ENCODE results near the gene NTNG2.
A peak's percentile ranks its signal among the peaks of the same experiment; 100 is the strongest.

The NTNG2 gene

DNA sequence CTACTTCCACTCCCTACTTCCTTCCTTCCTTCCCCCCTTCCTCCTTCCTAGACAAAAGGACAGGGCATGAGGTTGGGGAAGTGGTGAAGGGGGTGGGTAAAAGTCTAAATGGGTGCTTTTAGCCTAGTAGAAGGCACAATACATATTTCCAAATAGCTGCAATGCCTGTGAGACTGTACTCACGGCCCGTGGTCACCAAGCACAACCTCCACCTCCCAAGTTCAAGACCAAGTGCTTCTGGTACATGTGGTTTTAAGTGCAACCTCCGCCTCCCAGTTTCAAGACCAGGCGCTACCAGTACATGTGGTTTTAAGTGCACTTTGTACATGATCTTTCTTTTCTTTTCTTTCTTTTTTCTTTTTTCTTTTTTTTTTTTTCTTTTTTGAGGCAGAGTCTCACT is 14.5 kb upstream of the NTNG2 start:
- Histone ChIP-seq H3K36me3 (ENCODE audit: insufficient read depth, low read length) (no peaks in the 10 kb centered on the region), H3K4me1 (ENCODE audit: insufficient read depth, low read length) (0 out of 2 replicates have a peak, but pooled peaks cover 3% of the 10 kb centered on the region), H3K4me3 (ENCODE audit: low read length) (no peak overlapping the region), H3K9ac (ENCODE audit: low read depth, low read length) (no peak overlapping the region), H3K27ac (ENCODE audit: low read depth, low read length) (no peak overlapping the region), H3K9me3 (ENCODE audit: insufficient read depth, low read depth, low read length) (no peaks in the 10 kb centered on the region), H3K27me3 (ENCODE audit: insufficient read depth, low read length) (no peaks in the 10 kb centered on the region)
- WGBS, result 83% methylated on average over 4 of the region's 4 CpGs

DNA sequence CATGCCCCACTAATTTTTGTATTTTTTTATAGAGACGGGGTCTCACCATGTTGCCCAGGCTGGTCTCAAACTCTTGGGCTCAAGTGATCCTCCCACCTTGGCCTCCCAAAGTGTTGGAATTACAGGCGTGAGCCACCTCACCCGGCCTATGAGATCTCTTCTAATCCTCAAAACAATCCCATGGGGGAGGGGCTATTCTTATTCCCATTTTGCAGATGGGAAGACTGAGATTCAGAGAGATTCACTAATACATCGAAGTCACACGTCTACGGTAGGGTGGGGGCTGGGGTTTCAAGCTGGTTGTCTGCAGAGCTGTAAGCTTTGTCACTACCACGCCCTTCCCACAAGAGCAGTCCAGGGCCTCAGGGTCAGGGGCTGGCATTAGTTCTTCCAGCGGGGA is 14.0 kb upstream of the NTNG2 start:
- Histone ChIP-seq H3K9ac (ENCODE audit: low read depth, low read length) (no peak overlapping the region), H3K4me3 (ENCODE audit: low read length) (no peak overlapping the region), H3K36me3 (ENCODE audit: insufficient read depth, low read length) (no peaks in the 10 kb centered on the region), H3K27me3 (ENCODE audit: insufficient read depth, low read length) (no peaks in the 10 kb centered on the region), H3K27ac (ENCODE audit: low read depth, low read length) (no peak overlapping the region), H3K4me1 (ENCODE audit: insufficient read depth, low read length) (0 out of 2 replicates have a peak, but pooled peaks cover 2% of the 10 kb centered on the region), H3K9me3 (ENCODE audit: insufficient read depth, low read depth, low read length) (no peaks in the 10 kb centered on the region)
- 92% methylated on average over 7 of the region's 8 CpGs for WGBS

DNA sequence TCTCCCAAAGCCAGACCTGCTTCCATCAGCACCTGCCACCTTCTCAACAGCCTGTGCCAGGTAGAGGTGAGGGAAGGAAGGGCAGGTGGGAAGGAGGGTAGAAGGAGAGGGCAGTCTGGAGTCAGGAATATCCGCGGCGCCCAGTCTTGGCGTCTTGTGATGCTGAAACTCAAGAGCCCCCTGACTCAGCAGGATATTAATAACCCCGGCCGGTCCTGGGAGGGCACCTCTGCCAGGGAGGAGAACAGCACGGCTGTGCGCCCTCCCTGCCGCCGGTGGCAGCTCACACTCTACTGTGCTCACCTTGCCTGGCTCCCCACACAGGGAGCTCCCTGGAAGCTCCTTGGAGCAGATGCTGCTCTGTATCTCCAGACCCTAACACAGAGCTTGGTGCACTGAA is 11.6 kb upstream of the NTNG2 start:
- Histone ChIP-seq H3K27me3 (ENCODE audit: insufficient read depth, low read length) (0 out of 2 replicates have a peak, but pooled peaks cover 3% of the 10 kb centered on the region), H3K9ac (ENCODE audit: low read depth, low read length) (no peak overlapping the region), H3K9me3 (ENCODE audit: insufficient read depth, low read depth, low read length) (no peaks in the 10 kb centered on the region), H3K4me1 (ENCODE audit: insufficient read depth, low read length) (0 out of 2 replicates have a peak, but pooled peaks cover 8% of the 10 kb centered on the region), H3K4me3 (ENCODE audit: low read length) (no peak overlapping the region), H3K27ac (ENCODE audit: low read depth, low read length) (no peak overlapping the region), H3K36me3 (ENCODE audit: insufficient read depth, low read length) (no peaks in the 10 kb centered on the region)
- WGBS, result 89% methylated on average over 10 of the region's 10 CpGs

DNA sequence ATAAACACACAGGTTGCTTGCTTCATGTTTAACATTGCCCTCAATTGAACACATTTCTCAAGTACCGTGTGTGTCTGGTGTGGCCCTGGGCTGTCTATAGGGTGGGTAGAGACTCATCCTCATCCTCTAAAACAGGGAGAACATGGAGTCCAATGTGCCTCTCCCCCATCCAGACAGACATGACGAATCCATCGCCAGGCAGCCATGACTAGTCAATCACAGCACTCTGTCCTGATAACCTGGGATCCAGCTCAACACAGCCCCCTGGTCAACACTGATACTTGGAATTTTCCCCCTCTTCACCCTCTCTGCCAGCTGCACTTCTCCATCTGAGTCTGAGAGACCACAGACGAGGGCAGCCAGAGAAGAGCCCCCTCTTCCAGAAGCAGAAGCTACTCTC is 10.7 kb upstream of the NTNG2 start:
- Histone ChIP-seq H3K27me3 (ENCODE audit: insufficient read depth, low read length) (0 out of 2 replicates have a peak, but pooled peaks cover 11% of the 10 kb centered on the region), H3K4me1 (ENCODE audit: insufficient read depth, low read length) (0 out of 2 replicates have a peak, but pooled peaks cover 8% of the 10 kb centered on the region), H3K4me3 (ENCODE audit: low read length) (no peak overlapping the region), H3K9ac (ENCODE audit: low read depth, low read length) (no peak overlapping the region), H3K27ac (ENCODE audit: low read depth, low read length) (no peak overlapping the region), H3K36me3 (ENCODE audit: insufficient read depth, low read length) (no peaks in the 10 kb centered on the region), H3K9me3 (ENCODE audit: insufficient read depth, low read depth, low read length) (no peaks in the 10 kb centered on the region)
- WGBS, result 85% methylated on average over 3 of the region's 4 CpGs

DNA sequence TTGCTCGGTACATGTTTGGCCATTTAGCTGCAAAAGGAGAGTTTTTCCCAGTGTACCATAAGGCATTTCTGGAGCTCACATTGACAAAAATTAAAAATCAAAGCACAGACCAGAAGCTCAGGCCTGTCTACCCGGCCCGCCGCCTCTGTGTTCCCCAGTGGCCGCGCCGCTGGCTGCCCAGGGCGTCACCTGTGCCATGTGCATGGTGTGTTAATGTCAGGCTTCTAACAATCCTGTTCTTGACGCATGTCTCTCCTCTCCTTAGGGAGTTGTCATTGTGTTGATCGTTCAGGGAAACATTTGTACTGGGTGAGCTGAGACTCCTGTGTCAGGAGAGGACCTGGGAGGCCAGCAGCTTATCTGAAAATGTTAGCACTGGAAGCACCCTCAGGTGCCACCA is 9.6 kb upstream of the NTNG2 start:
- no peak overlapping the region for H3K4me3 ChIP-seq (ENCODE audit: low read length)
- no peaks in the 10 kb centered on the region for H3K36me3 ChIP-seq (ENCODE audit: insufficient read depth, low read length)
- 0 out of 2 replicates have a peak, but pooled peaks cover 11% of the 10 kb centered on the region for H3K27me3 ChIP-seq (ENCODE audit: insufficient read depth, low read length)
- H3K9me3 ChIP-seq (ENCODE audit: insufficient read depth, low read depth, low read length), result no peaks in the 10 kb centered on the region
- H3K9ac ChIP-seq (ENCODE audit: low read depth, low read length), result no peak overlapping the region
- 94% methylated on average over 10 of the region's 10 CpGs for WGBS
- H3K4me1 ChIP-seq (ENCODE audit: insufficient read depth, low read length), result 0 out of 2 replicates have a peak, but pooled peaks cover 8% of the 10 kb centered on the region
- H3K27ac ChIP-seq (ENCODE audit: low read depth, low read length), result no peak overlapping the region

DNA sequence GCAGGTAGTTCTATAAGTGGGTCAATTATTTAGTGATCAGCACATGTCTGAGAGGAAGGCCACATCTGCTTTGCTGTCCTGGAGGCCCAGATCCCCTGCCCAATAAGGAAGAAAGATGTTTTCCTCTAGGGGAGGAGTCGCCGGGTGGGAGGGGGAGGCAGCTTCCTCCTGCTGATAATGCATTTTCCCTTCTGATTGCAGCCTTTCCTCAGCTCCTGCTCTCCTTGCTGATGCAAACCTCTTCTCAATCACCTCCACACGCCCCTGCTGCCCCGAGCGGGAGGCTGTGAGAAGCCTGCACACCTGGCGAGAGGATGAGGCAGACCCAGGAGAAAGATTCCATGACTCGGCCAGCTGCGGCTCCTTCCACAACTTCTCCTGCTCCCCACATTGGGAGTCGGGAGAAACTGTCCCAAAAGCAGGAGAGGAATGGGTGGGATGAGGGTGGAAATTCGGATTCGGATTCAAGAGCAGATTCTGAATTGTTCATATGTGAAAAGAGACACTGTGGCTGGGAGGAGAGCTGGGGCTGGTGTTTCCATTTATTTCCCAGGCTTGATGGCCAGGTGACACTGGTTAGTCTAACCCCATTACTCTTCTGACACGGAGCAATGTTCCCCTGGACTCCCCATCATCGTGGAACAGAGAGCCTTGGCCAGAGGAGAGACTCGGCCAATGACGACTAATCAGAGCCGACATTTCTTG is 6.8 kb upstream of the NTNG2 start:
- Histone ChIP-seq H3K27me3 (ENCODE audit: insufficient read depth, low read length) (peaks cover 36% of the 10 kb centered on the region), H3K36me3 (ENCODE audit: insufficient read depth, low read length) (no peaks in the 10 kb centered on the region), H3K4me3 (ENCODE audit: low read length) (no peak overlapping the region), H3K9me3 (ENCODE audit: insufficient read depth, low read depth, low read length) (no peaks in the 10 kb centered on the region), H3K9ac (ENCODE audit: low read depth, low read length) (no peak overlapping the region), H3K27ac (ENCODE audit: low read depth, low read length) (no peak overlapping the region), H3K4me1 (ENCODE audit: insufficient read depth, low read length) (0 out of 2 replicates have a peak, but pooled peaks cover 8% of the 10 kb centered on the region)
- WGBS, result 55% methylated on average over 16 of the region's 16 CpGs

DNA sequence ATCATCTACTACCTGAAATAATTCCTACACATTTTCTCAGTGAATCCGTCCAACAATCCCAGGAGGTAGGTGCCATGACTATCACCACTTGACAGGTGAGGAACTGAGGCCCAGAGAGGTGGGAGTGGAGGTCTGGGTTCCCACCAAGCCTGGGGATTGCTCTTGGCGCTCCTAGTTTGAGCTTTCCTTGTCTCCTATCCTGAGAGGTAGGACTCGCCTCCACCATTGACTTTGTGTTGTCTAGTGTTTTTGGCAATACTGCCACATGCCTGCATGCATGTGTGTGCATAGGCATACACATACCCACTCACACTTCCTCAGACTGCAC is 6.3 kb upstream of the NTNG2 start:
- Histone ChIP-seq H3K9ac (ENCODE audit: low read depth, low read length) (no peak overlapping the region), H3K9me3 (ENCODE audit: insufficient read depth, low read depth, low read length) (no peaks in the 10 kb centered on the region), H3K27me3 (ENCODE audit: insufficient read depth, low read length) (peaks cover 42% of the 10 kb centered on the region), H3K4me1 (ENCODE audit: insufficient read depth, low read length) (peaks cover 9% of the 10 kb centered on the region; the same call in 1 of the 2 replicates), H3K27ac (ENCODE audit: low read depth, low read length) (no peak overlapping the region), H3K4me3 (ENCODE audit: low read length) (no peak overlapping the region), H3K36me3 (ENCODE audit: insufficient read depth, low read length) (no peaks in the 10 kb centered on the region)
- 78% methylated on average over 3 of the region's 3 CpGs for WGBS

DNA sequence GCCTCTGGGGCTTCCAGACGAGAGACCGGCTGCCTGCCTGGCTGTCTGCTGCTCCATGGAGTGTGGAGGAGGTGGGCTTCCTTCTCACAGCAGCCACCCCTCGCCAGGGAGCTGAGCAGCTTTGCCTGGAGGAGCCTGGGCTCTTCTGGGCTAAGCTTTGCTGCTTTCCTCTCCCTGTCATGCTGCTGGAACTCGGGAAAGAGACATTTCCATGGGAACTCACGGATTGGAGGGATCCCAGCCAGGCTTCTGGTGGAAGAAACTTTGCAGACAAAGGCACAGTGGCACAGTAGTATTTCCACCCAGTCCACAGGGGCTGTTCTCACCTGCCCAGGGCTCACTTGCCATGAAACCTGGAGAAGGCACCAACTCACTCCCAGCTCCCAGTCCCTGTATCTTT is 5.6 kb upstream of the NTNG2 start:
- peaks cover 49% of the 10 kb centered on the region for H3K27me3 ChIP-seq (ENCODE audit: insufficient read depth, low read length)
- H3K4me1 ChIP-seq (ENCODE audit: insufficient read depth, low read length), result peaks cover 12% of the 10 kb centered on the region; the same call in 1 of the 2 replicates
- no peaks in the 10 kb centered on the region for H3K36me3 ChIP-seq (ENCODE audit: insufficient read depth, low read length)
- no peak overlapping the region for H3K27ac ChIP-seq (ENCODE audit: low read depth, low read length)
- 72% methylated on average over 5 of the region's 5 CpGs for WGBS
- H3K4me3 ChIP-seq (ENCODE audit: low read length), result no peak overlapping the region
- no peak overlapping the region for H3K9ac ChIP-seq (ENCODE audit: low read depth, low read length)
- no peaks in the 10 kb centered on the region for H3K9me3 ChIP-seq (ENCODE audit: insufficient read depth, low read depth, low read length)

DNA sequence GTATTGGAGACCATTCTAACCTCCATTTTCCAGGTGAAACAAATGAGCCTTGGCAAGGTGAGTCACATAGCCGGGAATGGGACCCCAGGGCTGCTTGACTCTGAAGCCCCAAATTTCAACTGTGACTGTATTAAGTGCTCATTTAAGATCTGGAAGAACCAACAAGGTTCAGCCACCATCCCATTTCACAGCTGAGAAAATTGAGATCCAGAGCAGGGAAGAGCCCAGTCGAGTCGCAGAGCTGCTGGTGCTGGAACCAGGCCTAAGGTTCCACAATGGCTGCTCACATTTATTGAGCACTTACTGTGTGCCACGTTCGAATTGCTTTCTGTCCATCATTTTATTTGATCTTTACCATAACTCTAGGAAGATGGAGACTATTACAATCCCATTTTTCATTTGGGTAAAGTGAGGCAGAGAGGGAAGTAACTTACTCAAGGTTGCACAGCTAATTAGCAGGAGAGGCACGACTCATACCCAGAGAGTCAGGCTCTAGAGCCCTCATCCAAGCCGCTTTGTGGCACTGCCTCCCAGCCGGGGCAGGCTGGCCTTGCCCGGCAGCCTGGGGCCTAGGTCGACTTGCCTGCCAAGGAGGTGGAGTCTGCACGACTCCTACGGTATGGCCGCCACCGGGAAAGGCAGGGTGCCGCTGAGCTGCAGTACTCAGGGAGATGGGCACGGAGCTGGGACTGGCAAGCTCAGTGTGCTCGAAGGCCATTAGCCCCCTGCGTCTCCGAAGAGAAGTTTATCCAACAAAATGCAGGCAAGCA is 4.3 kb upstream of the NTNG2 start:
- peaks cover 60% of the 10 kb centered on the region for H3K27me3 ChIP-seq (ENCODE audit: insufficient read depth, low read length)
- no peaks in the 10 kb centered on the region for H3K36me3 ChIP-seq (ENCODE audit: insufficient read depth, low read length)
- peaks cover 12% of the 10 kb centered on the region; the same call in 1 of the 2 replicates for H3K4me1 ChIP-seq (ENCODE audit: insufficient read depth, low read length)
- no peak overlapping the region for H3K4me3 ChIP-seq (ENCODE audit: low read length)
- 82% methylated on average over 19 of the region's 19 CpGs for WGBS
- no peak overlapping the region for H3K27ac ChIP-seq (ENCODE audit: low read depth, low read length)
- H3K9me3 ChIP-seq (ENCODE audit: insufficient read depth, low read depth, low read length), result no peaks in the 10 kb centered on the region
- H3K9ac ChIP-seq (ENCODE audit: low read depth, low read length), result no peak overlapping the region

DNA sequence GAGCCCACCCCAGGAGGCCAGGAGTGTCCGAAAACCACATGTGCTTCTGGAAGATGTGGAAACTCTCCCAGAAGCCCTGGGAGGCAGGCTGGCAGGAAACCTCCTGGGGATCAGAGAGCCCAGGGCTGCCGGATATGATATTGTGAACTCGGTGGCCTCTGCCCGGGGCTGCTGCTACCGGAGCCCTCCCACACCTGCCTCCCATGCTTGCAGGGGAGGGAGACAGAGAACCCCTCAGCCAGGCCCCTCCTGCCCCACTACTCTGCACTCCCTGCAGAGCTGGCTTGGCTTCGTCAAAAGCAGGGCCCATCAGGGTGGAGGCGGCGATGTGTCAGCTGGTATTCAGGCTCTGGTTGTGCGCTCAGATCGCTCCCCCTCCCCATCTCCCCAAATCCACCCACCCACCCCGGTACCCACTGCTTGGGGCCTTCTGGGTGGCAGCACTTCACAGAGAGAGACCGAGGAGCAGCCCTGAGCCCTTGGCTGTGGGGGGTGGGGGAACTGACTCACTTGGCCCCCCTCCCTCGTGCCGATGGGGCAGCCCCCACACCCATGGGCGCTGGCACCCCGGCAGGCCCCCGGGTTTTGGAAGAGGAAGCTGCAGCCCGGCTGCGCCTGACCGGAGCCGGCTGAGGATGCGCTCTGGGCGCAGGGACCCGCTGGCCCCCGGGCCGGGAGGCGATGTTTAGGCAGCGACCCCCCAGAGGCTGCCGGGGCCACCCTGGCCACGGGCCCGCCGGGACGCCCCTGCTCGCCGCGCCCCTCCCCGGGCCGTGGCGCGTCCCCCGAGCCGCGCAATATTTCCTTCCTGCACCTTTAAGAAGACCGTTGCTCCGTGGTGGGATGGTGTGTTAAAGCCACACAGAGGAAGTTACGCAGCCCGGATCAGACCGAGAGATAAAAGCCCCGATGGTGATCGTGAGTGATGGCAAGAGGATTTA is 786 bp upstream of the NTNG2 start:
- peaks cover 84% of the 10 kb centered on the region for H3K27me3 ChIP-seq (ENCODE audit: insufficient read depth, low read length)
- no peak overlapping the region for H3K27ac ChIP-seq (ENCODE audit: low read depth, low read length)

More for the DNA sequence above, 786 bp upstream of the NTNG2 start:
- 2% methylated on average over 48 of the region's 50 CpGs for WGBS
- Histone ChIP-seq H3K9me3 (ENCODE audit: insufficient read depth, low read depth, low read length) (no peaks in the 10 kb centered on the region), H3K36me3 (ENCODE audit: insufficient read depth, low read length) (no peaks in the 10 kb centered on the region), H3K9ac (ENCODE audit: low read depth, low read length) (no peak overlapping the region), H3K4me1 (ENCODE audit: insufficient read depth, low read length) (peaks cover 14% of the 10 kb centered on the region), H3K4me3 (ENCODE audit: low read length) (peak overlapping the region; percentile 58)
